Peyer's patch (tissue), 4 donors: ENCODE data around the gene CBFB.

Experiments used
- CTCF ChIP-seq, 6 experiments: fragments of 450-650 bp in 4 of 6; fragments of 200-600 bp in 2 of 6; sonication (generic) in 1 of 6; IDR thresholded peaks; one replicate each; pipeline ENCODE4 v1.5.1; 2017 to 2019; ENCODE audit warnings: antibody characterized with exemption in 6 of 6, mild to moderate bottlenecking in 3 of 6, moderate library complexity in 1 of 6
- POLR2A ChIP-seq, 2 donors: fragments of 450-650 bp; IDR thresholded peaks; one replicate each; pipeline ENCODE4 v1.5.1; 2017; ENCODE audit warnings: antibody characterized with exemption in 2 of 2, mild to moderate bottlenecking in 2 of 2, moderate library complexity in 2 of 2

- TF ChIP-seq CTCF (IDR thresholded peaks at IDR 0.05) (no peak), POLR2A (IDR thresholded peaks at IDR 0.05) (no peak)
These were observed 75.9 kb downstream of the CBFB start for GRCh38 chr16:67104845-67105244.
